Endodermal cell (in vitro differentiated cells): ENCODE measurements around the gene CNST. TPM values are rescaled to one million over a fixed set of nuclear protein-coding genes. Genes with fewer than 3 reads are reported as not detected.

Experiments used
- DNase-seq: peaks from one replicate; pipeline ENCODE4 v3.0.0-alpha.2; 2017
- H3K27ac ChIP-seq: 2 replicates; pipeline ENCODE4 v1.5.1; 2013; ENCODE audit warnings: mild to moderate bottlenecking, low read depth, low read length, moderate library complexity
- H3K27me3 ChIP-seq: 2 replicates; pipeline ENCODE4 v1.6.1; 2013; ENCODE audit warnings: mild to moderate bottlenecking, low read length, moderate library complexity; ENCODE audit not compliant: insufficient read depth, control insufficient read depth, poor library complexity, severe bottlenecking
- H3K36me3 ChIP-seq: 2 replicates; pipeline ENCODE4 v1.7.0; 2013; ENCODE audit warnings: mild to moderate bottlenecking, low read length, moderate library complexity; ENCODE audit not compliant: control insufficient read depth, insufficient read depth
- H3K4me1 ChIP-seq: one replicate; pipeline ENCODE4 v1.7.0; 2013; ENCODE audit warnings: low read length; ENCODE audit not compliant: control insufficient read depth, insufficient read depth
- H3K4me3 ChIP-seq: 2 replicates; pipeline ENCODE4 v1.5.1; 2013; ENCODE audit warnings: mild to moderate bottlenecking, low read length, moderate library complexity
- H3K9ac ChIP-seq: 2 replicates; pipeline ENCODE4 v1.6.1; 2013; ENCODE audit warnings: mild to moderate bottlenecking, low read length, moderate library complexity; ENCODE audit not compliant: poor library complexity, severe bottlenecking; ENCODE audit errors: extremely low read depth
- H3K9me3 ChIP-seq: 2 replicates; pipeline ENCODE4 v1.6.1; 2013; ENCODE audit warnings: mild to moderate bottlenecking, low read length, moderate library complexity; ENCODE audit not compliant: control insufficient read depth
- H3K27ac Mint-ChIP-seq: 2 replicates; pipeline ENCODE4 v1.8.0; 2020; ENCODE audit warnings: mixed read lengths
- H3K27me3 Mint-ChIP-seq: 2 replicates; pipeline ENCODE4 v1.8.0; 2021; ENCODE audit warnings: mild to moderate bottlenecking, mixed read lengths; ENCODE audit not compliant: insufficient read depth
- H3K36me3 Mint-ChIP-seq: 2 replicates; pipeline ENCODE4 v1.8.0; 2020; ENCODE audit warnings: low read depth, mixed read lengths
- H3K4me1 Mint-ChIP-seq: 2 replicates; pipeline ENCODE4 v1.8.0; 2020; ENCODE audit warnings: mixed read lengths
- H3K4me3 Mint-ChIP-seq: 2 replicates; pipeline ENCODE4 v1.8.0; 2020; ENCODE audit warnings: mild to moderate bottlenecking, moderate library complexity, mixed read lengths
- H3K9me3 Mint-ChIP-seq: 2 replicates; pipeline ENCODE4 v1.8.0; 2020; ENCODE audit warnings: mild to moderate bottlenecking, mixed read lengths
- WGBS, 2 experiments: methylation state at CpG; one replicate each; pipeline versions ENCODE4 v1.1.5 to v1.1.7; 2013; ENCODE audit warnings: missing lambda C conversion rate in 2 of 2, mixed read lengths in 1 of 2; ENCODE audit not compliant: insufficient coverage in 1 of 2, insufficient read length in 1 of 2; 5-methylcytosine and 5-hydroxymethylcytosine counted together
- long read RNA-seq, 4 experiments: library from polyadenylated mRNA in 2 of 4; library from RNA in 1 of 4; library from capped mRNA in 1 of 4; stranded (forward) in 3 of 4; unstranded in 1 of 4; transcript quantifications; one replicate each; pipeline ENCODE4 v2.0.0, GENCODE V29; 2020 to 2021; ENCODE audit warnings: inconsistent platforms in 1 of 4
- polyA plus RNA-seq, 2 experiments: library from polyadenylated mRNA; stranded (reverse); fragments of 50-300 nt; gene quantifications; one replicate each; pipeline ENCODE4 v1.2.3, GENCODE V29; 2013
- total RNA-seq, 2 donors: library from RNA; stranded (reverse); fragmentation: NEBNext Ultra II Directional in 1 of 2; extraction: Animal tissue kit (Norgen Biotek cat#: 25700) in 1 of 2; gene quantifications; 2 replicates in 1 of 2; 3 replicates in 1 of 2; pipeline ENCODE4 v1.2.1, GENCODE V29; 2021
- TF ChIP-seq, protein P1 (sequence below): fragments of 200-600 bp; sonication (generic); conservative IDR thresholded peaks from 2 replicates; pipeline ENCODE4 v1.5.0; 2021; ENCODE audit warnings: antibody characterized with exemption, mild to moderate bottlenecking

CNST gene, protein sequence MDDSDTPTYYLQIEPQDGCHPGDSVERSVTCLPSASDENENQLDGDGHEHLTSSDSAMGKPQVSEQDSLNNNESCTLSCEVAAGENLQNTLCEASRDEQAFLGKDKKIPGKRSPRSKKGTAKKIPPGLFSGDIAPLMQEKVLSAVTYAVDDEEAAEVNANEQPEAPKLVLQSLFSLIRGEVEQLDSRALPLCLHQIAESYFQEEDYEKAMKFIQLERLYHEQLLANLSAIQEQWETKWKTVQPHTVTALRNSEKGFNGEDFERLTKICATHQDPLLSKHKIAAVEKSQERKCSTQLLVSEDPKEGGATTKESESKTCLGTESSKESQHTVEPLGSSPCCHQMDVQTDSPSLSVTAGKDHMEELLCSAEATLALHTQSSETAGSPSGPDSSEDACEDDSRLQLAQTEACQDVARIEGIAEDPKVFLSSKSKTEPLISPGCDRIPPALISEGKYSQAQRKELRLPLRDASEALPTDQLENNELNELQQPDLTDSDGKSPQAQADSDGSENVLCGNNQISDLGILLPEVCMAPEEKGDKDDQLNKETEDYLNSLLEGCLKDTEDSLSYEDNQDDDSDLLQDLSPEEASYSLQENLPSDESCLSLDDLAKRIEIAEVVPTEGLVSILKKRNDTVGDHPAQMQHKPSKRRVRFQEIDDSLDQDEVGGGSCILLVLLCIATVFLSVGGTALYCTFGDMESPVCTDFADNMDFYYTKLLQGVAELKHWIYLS
- 10 to 100 TPM; 14.7 to 20.3 TPM for total RNA-seq
- 11.6 TPM for polyA plus RNA-seq (2013, experiment 1 of 2)
- 12.0 TPM for polyA plus RNA-seq (2013, experiment 2 of 2)
- long read RNA-seq, experiment 1, partial matches to known transcripts = 2 of 4 reads
- long read RNA-seq, experiment 1, other reads (novel, unspliced or antisense) = 2 of 4 reads
- long read RNA-seq, experiment 2, partial matches to known transcripts = 2 of 2 reads
- long read RNA-seq, experiment 2, other reads (novel, unspliced or antisense) = 0 of 2 reads
- long read RNA-seq, experiment 3, partial matches to known transcripts = 4 of 7 reads
- long read RNA-seq, experiment 3, other reads (novel, unspliced or antisense) = 3 of 7 reads
- long read RNA-seq, experiment 4, partial matches to known transcripts = 2 of 3 reads
- long read RNA-seq, experiment 4, other reads (novel, unspliced or antisense) = 1 of 3 reads

- H3K36me3 ChIP-seq = peaks cover 16% of the 10 kb centered on the region
- peak; percentile 99 for DNase-seq
- peak within 1 kb of the TSS; percentile 90 for H3K9ac ChIP-seq
- peak within 1 kb of the TSS; percentile 69 for H3K27ac ChIP-seq
- peak within 1 kb of the TSS; percentile 97 for H3K4me3 ChIP-seq
- peak within 1 kb of the TSS; percentile 98 for H3K4me3 Mint-ChIP-seq
- no peaks in the 10 kb centered on the region for H3K4me1 ChIP-seq
- no peaks in the 10 kb centered on the region for H3K27me3 Mint-ChIP-seq
- H3K9me3 ChIP-seq = no peaks in the 10 kb centered on the region
- peaks cover 10% of the 10 kb centered on the region for H3K36me3 Mint-ChIP-seq
- peaks cover 18% of the 10 kb centered on the region for H3K4me1 Mint-ChIP-seq
- TF ChIP-seq, protein P1, sequence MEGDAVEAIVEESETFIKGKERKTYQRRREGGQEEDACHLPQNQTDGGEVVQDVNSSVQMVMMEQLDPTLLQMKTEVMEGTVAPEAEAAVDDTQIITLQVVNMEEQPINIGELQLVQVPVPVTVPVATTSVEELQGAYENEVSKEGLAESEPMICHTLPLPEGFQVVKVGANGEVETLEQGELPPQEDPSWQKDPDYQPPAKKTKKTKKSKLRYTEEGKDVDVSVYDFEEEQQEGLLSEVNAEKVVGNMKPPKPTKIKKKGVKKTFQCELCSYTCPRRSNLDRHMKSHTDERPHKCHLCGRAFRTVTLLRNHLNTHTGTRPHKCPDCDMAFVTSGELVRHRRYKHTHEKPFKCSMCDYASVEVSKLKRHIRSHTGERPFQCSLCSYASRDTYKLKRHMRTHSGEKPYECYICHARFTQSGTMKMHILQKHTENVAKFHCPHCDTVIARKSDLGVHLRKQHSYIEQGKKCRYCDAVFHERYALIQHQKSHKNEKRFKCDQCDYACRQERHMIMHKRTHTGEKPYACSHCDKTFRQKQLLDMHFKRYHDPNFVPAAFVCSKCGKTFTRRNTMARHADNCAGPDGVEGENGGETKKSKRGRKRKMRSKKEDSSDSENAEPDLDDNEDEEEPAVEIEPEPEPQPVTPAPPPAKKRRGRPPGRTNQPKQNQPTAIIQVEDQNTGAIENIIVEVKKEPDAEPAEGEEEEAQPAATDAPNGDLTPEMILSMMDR = no peak
- no peaks in the 10 kb centered on the region for H3K27me3 ChIP-seq
- H3K27ac Mint-ChIP-seq = peak within 1 kb of the TSS; percentile 99
- no peaks in the 10 kb centered on the region for H3K9me3 Mint-ChIP-seq
- WGBS, 2 experiments = 0% methylated on average over 16 to 61 of the region's 62 CpGs
These were observed at the start of gene CNST, which contains the start of gene TFB2M for GRCh38 chr1:246566128-246566812. CNST (plus strand) TSS chr1:246566456; CDS start chr1:246591563, 25,107 bp downstream. TFB2M (minus strand) TSS chr1:246566261; CDS start chr1:246566138, 123 bp downstream.

DNA sequence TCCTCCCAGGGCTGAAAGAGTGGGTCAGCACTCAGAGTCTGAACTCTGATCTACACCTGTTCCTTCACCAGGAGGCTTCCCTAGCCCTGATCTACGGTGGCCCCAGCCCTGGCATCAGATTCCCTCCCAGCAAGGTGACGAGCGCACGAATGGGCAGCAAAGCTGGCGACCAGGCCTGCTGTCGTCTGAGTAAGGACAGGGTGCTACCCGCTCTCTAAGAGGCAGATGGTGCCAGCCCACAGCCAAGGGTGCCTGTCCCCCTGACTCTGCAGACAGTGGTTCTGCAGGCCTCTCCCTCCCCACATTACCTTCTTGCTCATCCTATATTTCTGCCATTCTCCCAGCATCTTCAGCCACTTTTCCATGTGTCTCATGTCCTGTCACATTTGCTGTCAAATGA, 48.9 kb upstream of the CNST start:
- Histone ChIP-seq H3K9ac (no peak overlapping the region), H3K4me3 (no peak overlapping the region), H3K9me3 (peaks cover 15% of the 10 kb centered on the region), H3K36me3 (no peaks in the 10 kb centered on the region), H3K27ac (no peak overlapping the region), H3K27me3 (no peaks in the 10 kb centered on the region), H3K4me1 (no peaks in the 10 kb centered on the region)
- TF ChIP-seq, protein P1 = no peak
- Mint-ChIP-seq H3K4me3 (no peak overlapping the region), H3K9me3 (peaks cover 42% of the 10 kb centered on the region), H3K36me3 (no peaks in the 10 kb centered on the region), H3K27me3 (peaks cover 8% of the 10 kb centered on the region), H3K27ac (no peak overlapping the region), H3K4me1 (no peaks in the 10 kb centered on the region)
- DNase-seq = peak; percentile 26
- 81 to 88% methylated on average over 6 to 7 of the region's 7 CpGs for WGBS, 2 experiments
